ENCODE data around the gene MYPOP.

GRCh38 chr19:45902651-45903625 is 525 bp upstream of the MYPOP start:
- TF ChIP-seq CTCF (conservative IDR thresholded peaks at IDR 0.05; ENCODE audit: low read length) (no peak), EZH2phosphoT487 (IDR thresholded peaks at IDR 0.05; ENCODE audit: borderline replicate concordance, low read depth, low read length) (no peak)
